ENCODE results near the gene E2F3.

DNA sequence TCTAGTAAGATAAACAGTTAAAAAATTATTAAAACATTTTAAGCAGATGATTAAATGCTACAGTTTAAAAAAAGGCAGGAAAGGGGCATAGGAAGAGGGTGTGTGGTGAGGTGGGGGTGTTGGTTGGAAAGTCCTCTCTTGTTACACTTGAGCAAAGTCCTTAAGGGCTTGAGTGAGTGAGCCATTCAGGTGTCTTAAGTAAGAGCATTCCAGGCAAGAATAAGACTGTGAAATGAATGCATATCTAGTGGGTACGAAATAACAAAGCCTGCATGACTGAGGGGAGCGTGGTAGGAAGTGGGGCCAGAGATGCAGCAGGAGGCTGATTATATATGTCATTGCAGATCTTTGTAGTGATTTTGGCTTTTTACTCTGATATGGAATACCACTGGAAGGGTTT is 137.7 kb downstream of the E2F3 start:
- TF ChIP-seq YY1 (IDR thresholded peaks at IDR 0.05; ENCODE audit: extremely low read depth, insufficient replicate concordance, low read depth, low read length) (no peak), EGR1 (IDR thresholded peaks at IDR 0.05; ENCODE audit: low read depth) (no peak), RAD21 (IDR thresholded peaks at IDR 0.05; ENCODE audit: low read depth) (no peak), SIN3A (IDR thresholded peaks at IDR 0.05; ENCODE audit: low read depth) (no peak), ZFX (IDR thresholded peaks at IDR 0.05) (no peak), JUND (IDR thresholded peaks at IDR 0.05) (no peak), POLR2A (IDR thresholded peaks at IDR 0.05; ENCODE audit: borderline replicate concordance, extremely low read depth, insufficient read depth, insufficient read length) (no peak), EZH2phosphoT487 (IDR thresholded peaks at IDR 0.05; ENCODE audit: borderline replicate concordance) (no peak), SP1 (IDR thresholded peaks at IDR 0.05; ENCODE audit: low read depth) (no peak)
- TF ChIP-seq, protein P1, sequence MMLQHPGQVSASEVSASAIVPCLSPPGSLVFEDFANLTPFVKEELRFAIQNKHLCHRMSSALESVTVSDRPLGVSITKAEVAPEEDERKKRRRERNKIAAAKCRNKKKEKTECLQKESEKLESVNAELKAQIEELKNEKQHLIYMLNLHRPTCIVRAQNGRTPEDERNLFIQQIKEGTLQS (IDR thresholded peaks at IDR 0.05): no peak
- TF ChIP-seq, protein P2, sequence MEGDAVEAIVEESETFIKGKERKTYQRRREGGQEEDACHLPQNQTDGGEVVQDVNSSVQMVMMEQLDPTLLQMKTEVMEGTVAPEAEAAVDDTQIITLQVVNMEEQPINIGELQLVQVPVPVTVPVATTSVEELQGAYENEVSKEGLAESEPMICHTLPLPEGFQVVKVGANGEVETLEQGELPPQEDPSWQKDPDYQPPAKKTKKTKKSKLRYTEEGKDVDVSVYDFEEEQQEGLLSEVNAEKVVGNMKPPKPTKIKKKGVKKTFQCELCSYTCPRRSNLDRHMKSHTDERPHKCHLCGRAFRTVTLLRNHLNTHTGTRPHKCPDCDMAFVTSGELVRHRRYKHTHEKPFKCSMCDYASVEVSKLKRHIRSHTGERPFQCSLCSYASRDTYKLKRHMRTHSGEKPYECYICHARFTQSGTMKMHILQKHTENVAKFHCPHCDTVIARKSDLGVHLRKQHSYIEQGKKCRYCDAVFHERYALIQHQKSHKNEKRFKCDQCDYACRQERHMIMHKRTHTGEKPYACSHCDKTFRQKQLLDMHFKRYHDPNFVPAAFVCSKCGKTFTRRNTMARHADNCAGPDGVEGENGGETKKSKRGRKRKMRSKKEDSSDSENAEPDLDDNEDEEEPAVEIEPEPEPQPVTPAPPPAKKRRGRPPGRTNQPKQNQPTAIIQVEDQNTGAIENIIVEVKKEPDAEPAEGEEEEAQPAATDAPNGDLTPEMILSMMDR (IDR thresholded peaks at IDR 0.05 in 2 of 3, conservative IDR thresholded peaks at IDR 0.05 in 1 of 3; ENCODE audit: borderline replicate concordance in 1 of 3, insufficient read depth in 1 of 3, low read depth in 2 of 3, low read length in 2 of 3): no peak
